Right forelimb (tissue), 1 donor: ENCODE measurements around the gene SEMA4D.
A peak's percentile ranks its signal among the peaks of the same experiment; 100 is the strongest.

Experiments
- DNase-seq: peaks from one replicate; pipeline ENCODE4 v3.0.0-alpha.2; 2018

The SEMA4D gene

DNA sequence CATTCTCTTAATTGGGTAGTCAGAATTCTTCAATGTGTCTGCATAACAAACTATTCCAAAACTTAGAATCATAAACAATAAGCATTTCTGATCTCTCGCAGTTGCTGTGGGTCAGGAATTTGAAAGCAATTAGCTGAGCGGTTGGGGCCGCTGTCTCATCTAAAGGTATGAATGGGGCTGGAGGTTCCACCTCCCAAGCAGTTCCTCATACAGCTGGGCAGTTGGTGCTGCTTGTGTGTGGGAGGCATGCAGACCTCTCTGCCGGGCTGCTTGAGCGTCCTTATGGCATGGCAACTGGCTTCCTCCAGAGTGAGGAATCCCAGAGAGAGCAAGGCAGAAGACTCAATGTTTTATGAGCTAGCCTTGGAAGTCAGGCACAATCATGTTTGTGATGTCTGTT, 30.2 kb upstream of the SEMA4D start:
- DNase-seq: no peak

- DNase-seq: no peak
Measured at GRCh38 chr9:89527084-89527483, 29.2 kb upstream of the SEMA4D start.

DNA sequence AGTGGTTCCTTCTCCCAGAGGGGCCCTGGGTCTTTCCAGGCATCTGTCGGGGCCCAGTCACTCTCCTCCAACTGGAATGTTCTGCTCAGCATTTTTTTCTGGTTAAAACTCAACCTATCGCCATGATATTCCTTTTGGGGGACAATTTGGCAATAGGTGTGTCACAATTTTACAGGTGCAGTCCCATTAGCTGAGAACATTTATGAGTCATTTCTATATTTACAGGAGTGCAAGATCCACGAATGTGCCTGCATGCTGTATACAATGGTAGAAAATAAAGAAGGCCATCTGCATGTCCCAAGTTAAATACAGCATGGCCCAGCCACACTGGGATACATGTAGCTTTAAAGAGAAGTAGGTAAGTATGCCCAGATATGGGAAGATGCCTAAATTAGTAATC, 28.8 kb upstream of the SEMA4D start:
- DNase-seq: no peak

- DNase-seq: no peak
Measured at GRCh38 chr9:89525446-89526374, 27.8 kb upstream of the SEMA4D start.

DNA sequence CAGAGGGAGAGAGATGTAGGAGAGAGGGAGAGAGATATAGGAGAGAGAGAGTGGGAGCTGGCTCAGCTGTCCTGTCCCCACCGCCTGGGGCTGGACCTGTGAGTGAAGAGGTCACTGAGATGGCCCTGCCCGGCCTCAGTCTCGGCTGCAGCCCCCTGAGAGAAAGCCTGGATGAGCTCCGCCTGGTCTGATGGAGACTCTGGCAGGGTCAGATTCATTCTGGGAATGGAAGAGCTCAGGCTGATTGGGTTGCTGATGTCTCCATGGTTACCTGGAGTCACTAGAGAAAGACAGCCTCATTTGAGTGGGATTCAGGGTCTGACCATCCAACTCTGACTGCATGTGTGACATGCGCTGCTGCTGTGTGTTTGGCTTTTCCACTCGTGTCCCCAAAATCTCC, 27.1 kb upstream of the SEMA4D start:
- DNase-seq: no peak

DNA sequence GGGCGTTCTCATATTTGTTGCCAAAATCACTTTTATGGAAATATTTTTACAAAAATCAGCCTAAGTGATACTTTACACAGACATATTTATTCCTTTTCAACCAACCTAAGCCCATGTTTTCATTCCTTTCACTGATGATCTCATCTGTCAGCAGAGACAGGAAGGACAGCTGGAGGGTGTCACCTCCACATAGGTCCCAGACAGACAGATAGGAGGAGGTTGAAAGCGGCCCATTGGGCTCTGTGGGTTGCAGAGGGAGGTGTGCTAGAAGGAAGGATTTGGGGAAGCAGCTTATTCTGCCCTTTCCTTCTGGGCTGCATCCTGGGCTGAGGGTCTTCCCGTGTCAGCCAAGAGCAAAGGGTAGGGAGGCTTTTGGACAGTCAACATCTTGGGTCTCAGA, 26.0 kb upstream of the SEMA4D start:
- no peak for DNase-seq

DNA sequence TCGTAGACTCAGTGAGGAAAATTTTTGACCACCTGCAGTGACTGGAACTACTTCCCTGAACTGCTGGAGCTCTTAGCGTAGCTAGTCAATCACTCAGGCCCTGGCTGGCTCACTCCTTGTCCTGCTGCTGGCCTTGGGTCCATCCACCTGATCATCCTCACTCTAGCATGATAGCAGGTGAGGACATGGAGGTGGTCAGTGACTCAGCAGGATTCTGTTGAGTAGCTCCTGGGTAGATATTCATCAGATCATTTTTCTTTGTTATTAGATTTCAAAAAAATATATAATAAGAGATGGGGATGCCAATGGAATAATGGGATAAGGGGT, 25.0 kb upstream of the SEMA4D start:
- DNase-seq: no peak

GRCh38 chr9:89522261-89522958, 24.5 kb upstream of the SEMA4D start:
- no peak for DNase-seq

DNA sequence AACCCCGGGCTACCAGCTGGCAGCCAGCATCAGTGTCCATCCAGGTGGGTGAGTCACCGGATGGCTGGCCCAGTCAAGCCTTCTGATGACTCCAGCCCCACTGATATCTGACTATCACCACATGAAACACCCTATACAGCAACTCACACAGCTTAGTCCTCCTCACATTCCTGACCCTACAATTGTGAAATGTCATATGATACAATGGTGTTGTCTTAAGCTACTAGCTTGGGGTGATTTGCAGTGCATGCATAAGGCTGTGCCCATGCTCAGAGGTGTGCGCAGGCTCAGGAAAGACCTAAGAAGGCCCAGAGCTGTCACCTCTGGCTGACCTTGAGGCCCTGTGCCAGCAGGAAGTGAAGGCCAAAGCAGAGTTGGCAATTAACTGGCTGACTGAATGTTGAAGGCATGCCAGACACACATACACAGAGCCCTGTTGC, 21.5 kb upstream of the SEMA4D start:
- DNase-seq: no peak

DNA sequence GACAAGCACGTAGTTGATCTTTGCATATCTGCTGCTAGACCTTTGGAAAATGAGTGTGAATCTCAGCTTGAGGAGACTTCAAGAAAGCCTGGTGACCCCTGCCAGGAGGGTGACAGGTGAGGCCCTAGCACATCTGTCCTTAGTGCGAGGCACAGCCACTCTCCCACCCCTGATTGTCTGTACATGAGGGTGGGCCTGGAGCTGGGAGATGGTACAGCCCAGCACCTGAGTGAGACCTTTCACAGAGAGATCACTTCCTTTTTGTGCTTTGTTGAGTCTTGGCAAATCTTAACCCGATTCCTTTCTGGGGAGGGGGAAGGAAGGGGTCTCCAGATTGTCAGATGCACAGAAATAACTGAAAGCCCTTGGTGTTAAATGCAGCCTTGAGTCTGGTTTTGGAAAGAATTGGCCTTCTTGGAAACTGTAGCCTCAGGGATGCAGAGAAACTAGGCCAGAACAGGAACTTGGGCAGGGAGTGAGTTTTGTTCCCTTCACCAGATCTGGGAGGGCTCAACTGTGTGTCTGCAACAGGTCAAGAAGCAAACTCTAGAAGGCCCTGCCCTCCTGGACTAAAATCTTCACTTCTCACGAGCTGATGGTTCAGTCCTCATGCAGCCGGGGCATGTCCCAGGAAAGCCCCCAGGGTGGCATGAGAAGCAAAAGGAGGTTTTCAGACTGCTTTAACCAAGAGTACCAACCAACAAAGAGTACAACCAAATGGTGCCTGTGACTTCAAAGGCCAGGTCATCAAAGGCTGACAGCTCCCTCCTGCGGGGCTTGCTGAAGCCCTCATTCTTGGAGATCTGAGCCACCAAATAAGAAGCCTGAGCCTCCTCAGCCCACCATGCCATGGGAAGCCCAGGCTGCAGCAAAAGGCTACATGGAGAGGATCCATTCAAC, 20.8 kb upstream of the SEMA4D start:
- no peak for DNase-seq

DNA sequence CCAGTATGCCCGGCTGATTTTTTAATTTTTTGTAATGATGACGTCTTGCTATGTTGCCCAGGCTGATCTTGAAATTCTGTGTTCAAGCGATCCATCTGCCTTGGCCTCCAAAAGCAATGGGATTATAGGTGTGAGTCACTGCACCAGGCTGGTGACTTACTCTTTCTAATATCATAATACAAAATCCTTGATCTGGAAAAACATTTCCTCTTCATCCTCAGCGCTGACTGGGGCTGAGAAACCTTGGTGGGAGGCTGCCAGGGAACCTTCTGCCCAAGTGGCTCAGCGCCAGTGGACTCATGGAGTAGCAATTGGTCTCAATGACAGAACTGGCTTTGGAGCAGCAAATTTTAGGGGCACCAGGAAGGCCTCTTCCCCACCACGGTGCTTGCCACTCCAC, 17.5 kb upstream of the SEMA4D start:
- peak; percentile 41 for DNase-seq

DNA sequence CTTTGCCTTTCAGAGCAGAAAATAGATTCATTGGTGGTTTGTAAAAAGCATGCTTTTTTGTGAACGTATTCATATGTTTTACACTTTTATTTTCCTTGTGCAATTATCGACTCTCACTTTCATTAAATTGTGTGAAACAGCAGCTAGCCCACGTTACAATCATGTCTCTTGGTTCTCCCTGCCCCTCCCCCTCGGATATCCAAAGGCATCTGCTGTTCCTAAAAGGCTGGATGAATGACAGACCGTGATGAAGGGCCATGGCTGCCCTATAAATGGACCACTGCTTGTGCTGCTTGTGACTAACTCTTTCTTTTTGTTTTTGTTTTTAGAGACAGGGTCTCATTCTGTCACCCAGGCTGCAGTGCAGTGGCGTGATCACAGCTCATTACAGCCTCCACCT, 17.0 kb upstream of the SEMA4D start:
- peak; percentile 15 for DNase-seq

GRCh38 chr9:89514337-89514736, 16.4 kb upstream of the SEMA4D start:
- DNase-seq: no peak

DNA sequence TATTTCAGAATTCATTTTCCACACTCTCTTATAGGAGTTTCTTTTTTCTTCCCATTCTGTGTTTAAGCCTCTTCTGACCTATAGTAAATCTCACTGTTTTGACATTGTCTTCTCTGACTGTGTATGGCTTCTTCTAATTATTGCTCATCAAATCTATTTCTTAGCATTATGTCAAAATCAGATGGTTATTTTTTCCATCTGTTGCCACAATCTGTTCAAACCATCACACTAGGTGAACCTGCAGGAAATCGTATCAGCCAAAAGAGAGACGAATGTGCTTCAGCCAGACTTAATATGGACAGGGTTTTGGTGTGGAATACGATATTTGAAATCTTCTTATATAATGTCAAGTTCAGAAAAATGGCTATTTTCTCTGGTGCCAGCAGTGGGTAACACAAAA, 15.9 kb upstream of the SEMA4D start:
- no peak for DNase-seq

DNA sequence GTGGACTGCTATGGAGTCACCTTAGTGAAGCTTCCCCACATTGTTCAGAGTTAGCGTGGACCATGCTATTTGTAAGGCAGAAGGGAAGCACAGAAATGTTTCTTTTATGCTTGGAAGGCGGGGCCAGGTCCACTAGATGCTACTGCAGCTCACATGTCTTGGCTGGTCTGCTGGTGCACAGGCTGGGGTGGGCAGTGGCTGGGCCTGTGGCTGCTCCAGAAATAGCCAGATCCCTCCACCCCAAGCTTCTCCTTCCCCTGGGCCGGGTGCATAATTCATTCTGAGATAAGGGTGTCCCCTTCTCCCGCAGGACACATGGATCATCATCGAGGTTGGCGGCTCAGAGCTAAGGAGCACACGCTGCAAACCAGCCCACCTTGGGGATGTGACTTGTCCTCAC, 14.5 kb upstream of the SEMA4D start:
- DNase-seq: no peak

- no peak for DNase-seq
Measured at GRCh38 chr9:89508951-89509615, 11.2 kb upstream of the SEMA4D start.

DNA sequence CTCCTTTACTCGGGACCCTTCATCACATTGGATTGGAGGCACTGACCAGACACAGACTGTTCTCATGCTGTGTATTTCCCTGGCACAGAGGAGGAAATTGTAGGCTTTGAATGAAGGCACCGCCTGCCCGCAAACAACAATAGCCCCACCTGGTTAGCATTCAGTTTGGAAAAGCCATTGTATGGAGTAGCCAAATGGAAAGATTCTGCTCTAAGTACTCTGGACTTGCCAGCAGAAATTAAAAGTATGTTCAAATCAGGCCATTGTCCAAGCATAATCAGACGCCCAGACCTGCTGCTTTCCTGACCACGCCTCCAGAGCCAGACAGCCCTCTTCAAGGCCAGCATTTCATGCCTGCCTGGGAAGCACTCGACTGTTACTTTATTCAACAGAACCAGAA, 8.0 kb upstream of the SEMA4D start:
- DNase-seq: peak; percentile 41

- DNase-seq: no peak
Measured at GRCh38 chr9:89505048-89505447, 7.1 kb upstream of the SEMA4D start.

DNA sequence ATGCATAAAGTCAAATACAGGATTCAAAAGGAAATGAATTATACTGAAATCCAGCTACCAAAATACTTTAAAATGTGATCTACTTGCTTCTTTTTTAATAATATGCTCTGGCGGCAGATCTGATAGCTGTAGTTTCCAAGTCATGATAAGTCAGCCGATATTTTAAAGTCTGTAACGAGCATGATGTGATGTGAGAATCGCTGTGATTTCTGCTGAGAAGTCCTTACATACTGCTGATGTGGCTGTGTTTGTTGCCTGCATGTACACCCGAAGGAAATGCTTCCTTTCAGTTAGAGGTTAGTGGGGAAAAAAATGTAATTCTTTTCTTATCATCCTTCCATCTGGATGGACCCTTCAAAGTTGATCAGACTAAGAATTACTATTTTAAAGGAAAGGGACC, 4.8 kb upstream of the SEMA4D start:
- DNase-seq: no peak

GRCh38 chr9:89502038-89502601, 4.2 kb upstream of the SEMA4D start:
- DNase-seq: no peak

- DNase-seq: no peak
Measured at GRCh38 chr9:89501311-89501898, 3.5 kb upstream of the SEMA4D start.

- no peak for DNase-seq
Measured at GRCh38 chr9:89500008-89500407, 2.1 kb upstream of the SEMA4D start.
